OCI-LY1 (cell line): ENCODE data around the gene SULT6B1.

Experiments used
- EZH2 ChIP-seq: fragments of 200-600 bp; sonication (generic), shearing (Covaris generic); IDR thresholded peaks from 2 replicates; pipeline ENCODE4 v1.8.0; 2017; ENCODE audit warnings: borderline replicate concordance, mixed run types, mild to moderate bottlenecking, antibody characterized with exemption, low read length, moderate library complexity, mixed read lengths
- TF ChIP-seq, protein P1 (sequence below): fragments of 200-600 bp; sonication (generic), shearing (Covaris generic); IDR thresholded peaks from 2 replicates; pipeline ENCODE4 v1.5.1; 2017; ENCODE audit warnings: mild to moderate bottlenecking, antibody characterized with exemption, low read length, moderate library complexity, mixed read lengths

DNA sequence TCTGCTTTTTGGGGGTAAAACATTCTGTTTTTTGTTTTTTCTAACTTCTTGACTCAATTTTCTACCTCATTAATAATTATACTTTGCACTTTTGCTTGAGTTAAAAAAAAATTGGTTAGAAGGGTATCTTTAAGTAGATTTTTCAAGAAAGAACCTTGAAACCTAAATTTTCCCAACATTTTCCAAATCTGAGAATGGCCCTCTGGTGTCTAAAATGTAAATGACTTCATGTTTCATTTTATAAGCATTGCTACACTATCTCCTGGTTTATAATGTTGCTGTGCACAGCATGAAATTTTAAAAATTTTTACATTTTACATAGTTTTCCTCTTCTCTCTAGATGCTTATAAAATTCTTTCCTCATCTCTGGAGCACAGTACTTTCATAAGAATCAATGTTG lies 45.9 kb downstream of the SULT6B1 start:
- TF ChIP-seq, protein P1, sequence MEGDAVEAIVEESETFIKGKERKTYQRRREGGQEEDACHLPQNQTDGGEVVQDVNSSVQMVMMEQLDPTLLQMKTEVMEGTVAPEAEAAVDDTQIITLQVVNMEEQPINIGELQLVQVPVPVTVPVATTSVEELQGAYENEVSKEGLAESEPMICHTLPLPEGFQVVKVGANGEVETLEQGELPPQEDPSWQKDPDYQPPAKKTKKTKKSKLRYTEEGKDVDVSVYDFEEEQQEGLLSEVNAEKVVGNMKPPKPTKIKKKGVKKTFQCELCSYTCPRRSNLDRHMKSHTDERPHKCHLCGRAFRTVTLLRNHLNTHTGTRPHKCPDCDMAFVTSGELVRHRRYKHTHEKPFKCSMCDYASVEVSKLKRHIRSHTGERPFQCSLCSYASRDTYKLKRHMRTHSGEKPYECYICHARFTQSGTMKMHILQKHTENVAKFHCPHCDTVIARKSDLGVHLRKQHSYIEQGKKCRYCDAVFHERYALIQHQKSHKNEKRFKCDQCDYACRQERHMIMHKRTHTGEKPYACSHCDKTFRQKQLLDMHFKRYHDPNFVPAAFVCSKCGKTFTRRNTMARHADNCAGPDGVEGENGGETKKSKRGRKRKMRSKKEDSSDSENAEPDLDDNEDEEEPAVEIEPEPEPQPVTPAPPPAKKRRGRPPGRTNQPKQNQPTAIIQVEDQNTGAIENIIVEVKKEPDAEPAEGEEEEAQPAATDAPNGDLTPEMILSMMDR: no peak
- TF ChIP-seq EZH2: no peak
